NT2/D1 (cell line): ENCODE measurements around the gene GRXCR1.

Experiments
- SUZ12 ChIP-seq: IDR thresholded peaks from 2 replicates; pipeline ENCODE4 v1.6.1; 2011; ENCODE audit not compliant: insufficient read length, insufficient read depth; ENCODE audit errors: extremely low read depth
- YY1 ChIP-seq: IDR thresholded peaks from 2 replicates; pipeline ENCODE4 v1.6.1; 2011; ENCODE audit not compliant: insufficient read length, insufficient read depth

- TF ChIP-seq YY1 = no peak
- no peak for TF ChIP-seq SUZ12
Measured at GRCh38 chr4:42845586-42845985, 46.9 kb upstream of the GRXCR1 start.
